ENCODE measurements around the gene R3HCC1L. TPM values are rescaled to one million over a fixed set of nuclear protein-coding genes. Genes with fewer than 3 reads are reported as not detected.

The R3HCC1L gene
- total RNA-seq, 3 donors from 2014 or later, result 15.3 to 22.8 (median 18.8) TPM

DNA sequence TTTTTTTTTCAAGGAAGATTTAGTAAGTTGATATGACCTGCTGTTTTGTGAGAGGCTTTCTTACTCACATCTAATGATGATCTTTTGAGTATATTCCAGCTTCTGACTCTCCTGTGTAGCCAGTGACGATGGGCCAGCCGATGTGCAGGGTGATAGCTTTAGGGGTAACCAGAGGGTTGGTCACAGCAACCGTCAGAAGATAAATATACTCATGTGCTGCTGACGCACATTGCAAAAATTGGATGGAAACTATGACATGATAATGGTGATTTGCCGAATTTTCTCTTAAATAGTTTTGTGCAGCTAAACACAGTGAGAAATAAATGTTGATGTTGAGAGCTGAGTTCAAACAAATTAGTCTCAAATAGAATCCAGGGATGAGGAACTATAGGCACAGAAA, 29.5 kb downstream of the R3HCC1L start:
- ATAC-seq (no peak), DNase-seq (no peak)
- H3K9me3 ChIP-seq, result no peaks in the 10 kb centered on the region
- intact Hi-C loops (cut with DNase I, micrococcal nuclease), result no loop called here
- no peaks in the 10 kb centered on the region for H3K36me3 ChIP-seq (ENCODE audit: low read depth)
- H3K4me3 ChIP-seq, result no peak overlapping the region
- TF ChIP-seq, protein P1, sequence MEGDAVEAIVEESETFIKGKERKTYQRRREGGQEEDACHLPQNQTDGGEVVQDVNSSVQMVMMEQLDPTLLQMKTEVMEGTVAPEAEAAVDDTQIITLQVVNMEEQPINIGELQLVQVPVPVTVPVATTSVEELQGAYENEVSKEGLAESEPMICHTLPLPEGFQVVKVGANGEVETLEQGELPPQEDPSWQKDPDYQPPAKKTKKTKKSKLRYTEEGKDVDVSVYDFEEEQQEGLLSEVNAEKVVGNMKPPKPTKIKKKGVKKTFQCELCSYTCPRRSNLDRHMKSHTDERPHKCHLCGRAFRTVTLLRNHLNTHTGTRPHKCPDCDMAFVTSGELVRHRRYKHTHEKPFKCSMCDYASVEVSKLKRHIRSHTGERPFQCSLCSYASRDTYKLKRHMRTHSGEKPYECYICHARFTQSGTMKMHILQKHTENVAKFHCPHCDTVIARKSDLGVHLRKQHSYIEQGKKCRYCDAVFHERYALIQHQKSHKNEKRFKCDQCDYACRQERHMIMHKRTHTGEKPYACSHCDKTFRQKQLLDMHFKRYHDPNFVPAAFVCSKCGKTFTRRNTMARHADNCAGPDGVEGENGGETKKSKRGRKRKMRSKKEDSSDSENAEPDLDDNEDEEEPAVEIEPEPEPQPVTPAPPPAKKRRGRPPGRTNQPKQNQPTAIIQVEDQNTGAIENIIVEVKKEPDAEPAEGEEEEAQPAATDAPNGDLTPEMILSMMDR (IDR thresholded peaks at IDR 0.05), result no peak
- no peaks in the 10 kb centered on the region for H3K4me1 ChIP-seq (ENCODE audit: low read depth)

GRCh38 chr10:98167191-98167590, 32.7 kb downstream of the R3HCC1L start:
- TF ChIP-seq, protein P1 (IDR thresholded peaks at IDR 0.05), result no peak

GRCh38 chr10:98168147-98168546, 33.7 kb downstream of the R3HCC1L start:
- no peak for ATAC-seq
- DNase-seq, result no peak
- H3K4me3 ChIP-seq, result no peak overlapping the region
- TF ChIP-seq, protein P1 (IDR thresholded peaks at IDR 0.05), result no peak
- H3K4me1 ChIP-seq (ENCODE audit: low read depth), result no peaks in the 10 kb centered on the region
- no peaks in the 10 kb centered on the region for H3K9me3 ChIP-seq
- intact Hi-C loops (cut with DNase I, micrococcal nuclease), result no loop called here
- H3K36me3 ChIP-seq (ENCODE audit: low read depth), result no peaks in the 10 kb centered on the region

More at GRCh38 chr10:98167191-98167590, 32.7 kb downstream of the R3HCC1L start:
- Histone ChIP-seq H3K4me3 (no peak overlapping the region), H3K36me3 (ENCODE audit: low read depth) (no peaks in the 10 kb centered on the region), H3K9me3 (no peaks in the 10 kb centered on the region), H3K4me1 (ENCODE audit: low read depth) (no peaks in the 10 kb centered on the region)
- intact Hi-C loops (cut with DNase I, micrococcal nuclease), result no loop called here
- ATAC-seq (no peak), DNase-seq (no peak)

DNA sequence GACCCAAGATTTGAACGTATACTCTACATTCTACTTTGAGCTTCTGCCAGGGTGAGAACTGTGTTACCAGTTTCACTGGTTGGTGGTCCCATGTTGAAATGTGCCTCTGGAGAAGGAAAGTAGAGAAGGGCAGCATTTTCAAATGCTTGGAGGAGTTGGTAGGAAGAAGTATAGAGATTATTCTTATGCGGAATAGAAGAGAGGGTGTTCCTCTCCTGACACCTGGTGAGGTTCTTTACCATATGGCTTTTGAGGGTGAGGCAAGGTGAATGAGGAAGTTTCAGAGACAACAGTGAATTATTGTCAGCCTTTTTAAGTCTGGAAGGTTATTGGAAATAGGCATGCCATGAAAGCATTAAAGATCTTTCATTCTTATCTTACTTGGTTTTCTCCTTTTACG, 34.3 kb downstream of the R3HCC1L start:
- intact Hi-C loops (cut with DNase I, micrococcal nuclease), result no loop called here
- DNase-seq (peak in 1 of 3 donors; percentile 19), ATAC-seq (peak; percentile 83)
- TF ChIP-seq, protein P1 (IDR thresholded peaks at IDR 0.05), result no peak
- Histone ChIP-seq H3K36me3 (ENCODE audit: low read depth) (no peaks in the 10 kb centered on the region), H3K4me3 (no peak overlapping the region), H3K9me3 (no peaks in the 10 kb centered on the region), H3K4me1 (ENCODE audit: low read depth) (no peaks in the 10 kb centered on the region)

- intact Hi-C loops (cut with DNase I, micrococcal nuclease), result no loop called here
- ATAC-seq, result no peak
- TF ChIP-seq, protein P1 (IDR thresholded peaks at IDR 0.05), result no peak
Measured at GRCh38 chr10:98169379-98169778, 34.9 kb downstream of the R3HCC1L start.

More at GRCh38 chr10:98169379-98169778, 34.9 kb downstream of the R3HCC1L start:
- no peaks in the 10 kb centered on the region for H3K9me3 ChIP-seq
- H3K4me3 ChIP-seq, result no peak overlapping the region
- no peaks in the 10 kb centered on the region for H3K36me3 ChIP-seq (ENCODE audit: low read depth)
- no peak for DNase-seq
- H3K4me1 ChIP-seq (ENCODE audit: low read depth), result no peaks in the 10 kb centered on the region
